ENCODE measurements around the gene ARHGAP18.

GRCh38 chr6:129551486-129551885, 158.5 kb downstream of the ARHGAP18 start:
- TF ChIP-seq CTCF (IDR thresholded peaks at IDR 0.05): no peak
- TF ChIP-seq POLR2A (IDR thresholded peaks at IDR 0.05; ENCODE audit: low read depth): no peak

Data from esophagus muscularis mucosa (tissue), 3 donors.